ENCODE results near the gene ZMIZ2.
"Not testable (repeated sequence)": the region's sequence is repeated elsewhere in the genome, so short reads cannot be mapped to it uniquely, and the experiment has no call there.

ZMIZ2 gene

DNA sequence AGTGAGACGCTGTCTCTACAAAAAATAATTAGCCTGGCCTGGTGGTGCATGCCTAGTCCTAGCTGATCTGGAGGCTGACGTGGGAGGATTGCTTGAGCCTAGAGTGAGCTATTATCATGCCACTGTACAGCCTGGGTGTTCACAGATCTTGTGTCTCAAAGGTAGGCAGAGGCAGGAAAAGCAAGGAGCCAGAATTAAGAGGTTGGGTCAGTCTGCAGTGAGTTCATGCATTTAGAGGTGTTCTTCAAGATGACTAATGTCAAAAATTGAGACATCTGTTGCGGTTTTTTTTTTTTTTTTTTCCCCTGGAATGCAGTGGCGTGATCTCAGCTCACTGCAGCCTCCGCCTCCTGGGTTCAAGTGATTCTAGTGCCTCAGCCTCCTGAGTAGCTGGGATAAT lies 53.2 kb downstream of the ZMIZ2 start:
- Histone ChIP-seq H3K4me1 (ENCODE audit: control insufficient read depth, insufficient read depth, low read length) (peaks cover 4% of the 10 kb centered on the region), H3K27ac (ENCODE audit: insufficient read depth, low read depth, low read length, poor library complexity, severe bottlenecking) (no peak overlapping the region), H3K9me3 (ENCODE audit: control insufficient read depth, low read length) (no peaks in the 10 kb centered on the region), H3K27me3 (ENCODE audit: control insufficient read depth, insufficient read depth, low read length, poor library complexity, severe bottlenecking) (no peaks in the 10 kb centered on the region), H3K4me3 (ENCODE audit: insufficient read depth, low read depth, low read length) (no peak overlapping the region), H3K36me3 (ENCODE audit: control insufficient read depth, insufficient read depth, low read length) (peaks cover 33% of the 10 kb centered on the region)
- WGBS, 2 experiments = 95 to 96% methylated on average over 5 of the region's 5 CpGs

DNA sequence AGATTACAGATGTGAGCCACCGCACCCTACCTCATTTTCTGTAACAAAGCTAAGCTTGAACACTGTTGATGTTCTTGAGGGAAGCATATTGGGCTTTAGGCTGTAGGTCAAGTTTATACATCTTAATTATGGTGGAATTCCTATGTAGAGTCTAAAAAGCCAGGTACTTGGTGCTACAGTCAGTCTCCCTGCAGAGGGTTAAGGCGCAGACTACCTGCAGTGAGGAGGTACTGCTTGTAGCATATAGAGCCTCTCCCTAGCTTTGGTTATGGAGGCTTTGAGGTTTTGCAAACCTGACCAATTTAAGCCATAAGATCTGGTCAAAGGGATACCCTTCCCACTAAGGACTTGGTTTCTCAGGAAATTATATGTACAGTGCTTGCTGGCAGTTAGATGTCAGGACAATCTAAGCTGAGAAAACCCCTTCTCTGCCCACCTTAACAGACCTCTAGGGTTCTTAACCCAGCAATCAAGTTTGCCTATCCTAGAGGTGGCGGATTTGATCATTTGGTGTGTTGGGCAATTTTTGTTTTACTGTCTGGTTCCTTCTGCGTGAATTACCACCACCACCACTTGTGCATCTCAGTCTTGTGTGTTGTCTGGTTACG lies 53.9 kb downstream of the ZMIZ2 start:
- no peak overlapping the region for H3K27ac ChIP-seq (ENCODE audit: insufficient read depth, low read depth, low read length, poor library complexity, severe bottlenecking)
- WGBS, 2 experiments = 96 to 97% methylated on average over 5 of the region's 5 CpGs

GRCh38 chr7:44803828-44804519 lies 55.3 kb downstream of the ZMIZ2 start:
- WGBS, 2 experiments = 94 to 95% methylated on average over 10 of the region's 10 CpGs
- H3K27me3 ChIP-seq (ENCODE audit: control insufficient read depth, insufficient read depth, low read length, poor library complexity, severe bottlenecking); H3K9me3 ChIP-seq (ENCODE audit: control insufficient read depth, low read length); H3K4me3 ChIP-seq (ENCODE audit: insufficient read depth, low read depth, low read length); H3K27ac ChIP-seq (ENCODE audit: insufficient read depth, low read depth, low read length, poor library complexity, severe bottlenecking); H3K4me1 ChIP-seq (ENCODE audit: control insufficient read depth, insufficient read depth, low read length): not testable (repeated sequence)
- H3K36me3 ChIP-seq (ENCODE audit: control insufficient read depth, insufficient read depth, low read length) = peaks cover 33% of the 10 kb centered on the region

More for the DNA sequence above, 53.9 kb downstream of the ZMIZ2 start:
- Histone ChIP-seq H3K4me1 (ENCODE audit: control insufficient read depth, insufficient read depth, low read length) (peaks cover 4% of the 10 kb centered on the region), H3K36me3 (ENCODE audit: control insufficient read depth, insufficient read depth, low read length) (peaks cover 33% of the 10 kb centered on the region), H3K4me3 (ENCODE audit: insufficient read depth, low read depth, low read length) (no peak overlapping the region), H3K9me3 (ENCODE audit: control insufficient read depth, low read length) (no peaks in the 10 kb centered on the region), H3K27me3 (ENCODE audit: control insufficient read depth, insufficient read depth, low read length, poor library complexity, severe bottlenecking) (no peaks in the 10 kb centered on the region)

DNA sequence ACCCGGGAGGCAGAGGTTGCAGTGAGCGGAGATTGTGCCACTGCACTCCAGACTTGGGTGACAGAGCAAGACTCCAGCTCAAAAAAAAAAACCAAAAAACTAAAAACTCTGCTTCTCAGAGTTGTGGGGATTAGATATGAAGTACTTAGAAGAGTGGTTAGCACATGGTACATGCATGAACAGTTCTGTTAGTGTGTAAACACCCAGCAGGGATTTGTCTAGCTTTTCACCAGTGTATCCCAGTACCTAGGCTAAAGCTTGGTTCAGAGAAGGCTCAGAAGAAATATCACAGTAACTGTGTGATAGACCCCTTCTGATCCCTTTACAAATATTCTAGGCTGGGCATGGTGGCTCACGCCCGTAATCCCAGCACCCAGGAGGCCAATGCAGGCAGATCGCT lies 57.3 kb downstream of the ZMIZ2 start:
- WGBS, 2 experiments = 91 to 92% methylated on average over 5 of the region's 5 CpGs
- no peaks in the 10 kb centered on the region for H3K9me3 ChIP-seq (ENCODE audit: control insufficient read depth, low read length)
- H3K36me3 ChIP-seq (ENCODE audit: control insufficient read depth, insufficient read depth, low read length) = peaks cover 18% of the 10 kb centered on the region
- H3K27ac ChIP-seq (ENCODE audit: insufficient read depth, low read depth, low read length, poor library complexity, severe bottlenecking) = no peak overlapping the region
- H3K27me3 ChIP-seq (ENCODE audit: control insufficient read depth, insufficient read depth, low read length, poor library complexity, severe bottlenecking) = no peaks in the 10 kb centered on the region
- no peaks in the 10 kb centered on the region for H3K4me1 ChIP-seq (ENCODE audit: control insufficient read depth, insufficient read depth, low read length)
- no peak overlapping the region for H3K4me3 ChIP-seq (ENCODE audit: insufficient read depth, low read depth, low read length)

GRCh38 chr7:44808914-44809393 lies 60.3 kb downstream of the ZMIZ2 start:
- 90 to 93% methylated on average over 4 of the region's 4 CpGs for WGBS, 2 experiments
- H3K9me3 ChIP-seq (ENCODE audit: control insufficient read depth, low read length) = no peaks in the 10 kb centered on the region
- no peaks in the 10 kb centered on the region for H3K36me3 ChIP-seq (ENCODE audit: control insufficient read depth, insufficient read depth, low read length)

GRCh38 chr7:44811093-44811492 lies 62.4 kb downstream of the ZMIZ2 start:
- Histone ChIP-seq H3K4me3 (ENCODE audit: insufficient read depth, low read depth, low read length) (no peak overlapping the region), H3K27me3 (ENCODE audit: control insufficient read depth, insufficient read depth, low read length, poor library complexity, severe bottlenecking) (no peaks in the 10 kb centered on the region), H3K27ac (ENCODE audit: insufficient read depth, low read depth, low read length, poor library complexity, severe bottlenecking) (no peak overlapping the region), H3K9me3 (ENCODE audit: control insufficient read depth, low read length) (no peaks in the 10 kb centered on the region), H3K4me1 (ENCODE audit: control insufficient read depth, insufficient read depth, low read length) (no peaks in the 10 kb centered on the region), H3K36me3 (ENCODE audit: control insufficient read depth, insufficient read depth, low read length) (no peaks in the 10 kb centered on the region)

More at GRCh38 chr7:44808914-44809393, 60.3 kb downstream of the ZMIZ2 start:
- no peak overlapping the region for H3K27ac ChIP-seq (ENCODE audit: insufficient read depth, low read depth, low read length, poor library complexity, severe bottlenecking)
- no peak overlapping the region for H3K4me3 ChIP-seq (ENCODE audit: insufficient read depth, low read depth, low read length)
- no peaks in the 10 kb centered on the region for H3K4me1 ChIP-seq (ENCODE audit: control insufficient read depth, insufficient read depth, low read length)
- H3K27me3 ChIP-seq (ENCODE audit: control insufficient read depth, insufficient read depth, low read length, poor library complexity, severe bottlenecking) = no peaks in the 10 kb centered on the region

- Histone ChIP-seq H3K27ac (ENCODE audit: insufficient read depth, low read depth, low read length, poor library complexity, severe bottlenecking) (no peak overlapping the region), H3K9me3 (ENCODE audit: control insufficient read depth, low read length) (no peaks in the 10 kb centered on the region), H3K4me3 (ENCODE audit: insufficient read depth, low read depth, low read length) (no peak overlapping the region), H3K36me3 (ENCODE audit: control insufficient read depth, insufficient read depth, low read length) (no peaks in the 10 kb centered on the region), H3K27me3 (ENCODE audit: control insufficient read depth, insufficient read depth, low read length, poor library complexity, severe bottlenecking) (no peaks in the 10 kb centered on the region), H3K4me1 (ENCODE audit: control insufficient read depth, insufficient read depth, low read length) (no peaks in the 10 kb centered on the region)
- 91 to 95% methylated on average over 6 of the region's 6 CpGs for WGBS, 2 experiments
These were observed 62.9 kb downstream of the ZMIZ2 start for GRCh38 chr7:44811571-44811970.

DNA sequence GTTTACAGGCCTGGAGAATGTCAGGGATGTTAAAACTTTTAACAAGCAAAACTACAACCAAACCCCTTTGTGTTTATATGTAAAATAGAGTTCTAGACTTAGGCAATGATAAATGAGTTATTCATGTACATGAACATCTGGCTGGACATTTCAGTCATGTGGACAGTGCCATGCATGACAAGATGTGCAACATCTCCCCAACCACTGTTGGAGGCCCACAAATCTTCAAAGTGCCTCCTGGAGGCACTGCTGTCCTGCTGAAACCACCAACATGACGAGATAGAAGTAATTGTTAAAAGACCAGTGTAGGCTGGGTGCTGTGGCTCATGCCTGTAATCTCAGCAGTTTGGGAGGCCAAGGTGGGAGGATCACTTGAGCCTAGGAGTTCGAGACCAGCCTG lies 66.3 kb downstream of the ZMIZ2 start:
- WGBS, 2 experiments = 92 to 95% methylated on average over 2 of the region's 2 CpGs
- no peaks in the 10 kb centered on the region for H3K36me3 ChIP-seq (ENCODE audit: control insufficient read depth, insufficient read depth, low read length)
- no peaks in the 10 kb centered on the region for H3K4me1 ChIP-seq (ENCODE audit: control insufficient read depth, insufficient read depth, low read length)

DNA sequence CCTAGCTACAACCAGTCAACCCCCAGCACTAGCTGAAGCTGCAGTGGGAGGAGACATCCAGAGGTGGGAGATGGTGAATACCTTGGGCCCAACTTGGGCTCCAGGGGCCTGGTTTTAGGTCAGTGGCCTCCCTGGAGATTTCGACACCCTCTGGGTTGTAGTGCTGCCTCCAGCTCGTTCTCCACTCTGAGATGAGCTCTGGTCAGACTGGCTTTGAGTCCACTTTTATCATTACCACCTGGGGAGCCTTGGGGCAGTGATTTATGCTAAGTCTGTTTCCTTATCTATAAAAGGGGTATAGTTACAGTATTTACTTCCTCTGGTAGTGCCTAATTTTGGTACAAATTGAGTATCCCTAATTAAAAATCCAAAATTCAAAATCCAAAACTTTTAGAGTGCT lies 70.6 kb downstream of the ZMIZ2 start:
- no peaks in the 10 kb centered on the region for H3K27me3 ChIP-seq (ENCODE audit: control insufficient read depth, insufficient read depth, low read length, poor library complexity, severe bottlenecking)
- H3K9me3 ChIP-seq (ENCODE audit: control insufficient read depth, low read length) = no peaks in the 10 kb centered on the region
- H3K27ac ChIP-seq (ENCODE audit: insufficient read depth, low read depth, low read length, poor library complexity, severe bottlenecking) = no peak overlapping the region
- no peaks in the 10 kb centered on the region for H3K4me1 ChIP-seq (ENCODE audit: control insufficient read depth, insufficient read depth, low read length)
- 82 to 88% methylated on average over 2 of the region's 2 CpGs for WGBS, 2 experiments
- no peaks in the 10 kb centered on the region for H3K36me3 ChIP-seq (ENCODE audit: control insufficient read depth, insufficient read depth, low read length)
- H3K4me3 ChIP-seq (ENCODE audit: insufficient read depth, low read depth, low read length) = no peak overlapping the region

More for the DNA sequence above, 66.3 kb downstream of the ZMIZ2 start:
- Histone ChIP-seq H3K4me3 (ENCODE audit: insufficient read depth, low read depth, low read length) (no peak overlapping the region), H3K27me3 (ENCODE audit: control insufficient read depth, insufficient read depth, low read length, poor library complexity, severe bottlenecking) (no peaks in the 10 kb centered on the region), H3K9me3 (ENCODE audit: control insufficient read depth, low read length) (no peaks in the 10 kb centered on the region), H3K27ac (ENCODE audit: insufficient read depth, low read depth, low read length, poor library complexity, severe bottlenecking) (no peak overlapping the region)
